Measurements from ENCODE around the gene RTP3.

- TF ChIP-seq CTCF (IDR thresholded peaks at IDR 0.05) (no peak), POLR2A (IDR thresholded peaks at IDR 0.05; ENCODE audit: low read depth) (no peak), POLR2AphosphoS5 (IDR thresholded peaks at IDR 0.05) (no peak)
Observed at GRCh38 chr3:46505953-46506352, 8.2 kb downstream of the RTP3 start.
